Stimulated activated CD8-positive, alpha-beta memory T cell treated with anti-CD3 and anti-CD28 coated beads, Interleukin-7, amount 100 ng/mL, for 24 hours (primary cell): ENCODE measurements around the gene TPMT.

Experiments used
- DNase-seq: peaks from one replicate; pipeline ENCODE4 v3.0.0-alpha.2; 2020; ENCODE audit warnings: low read depth

The TPMT gene

DNA sequence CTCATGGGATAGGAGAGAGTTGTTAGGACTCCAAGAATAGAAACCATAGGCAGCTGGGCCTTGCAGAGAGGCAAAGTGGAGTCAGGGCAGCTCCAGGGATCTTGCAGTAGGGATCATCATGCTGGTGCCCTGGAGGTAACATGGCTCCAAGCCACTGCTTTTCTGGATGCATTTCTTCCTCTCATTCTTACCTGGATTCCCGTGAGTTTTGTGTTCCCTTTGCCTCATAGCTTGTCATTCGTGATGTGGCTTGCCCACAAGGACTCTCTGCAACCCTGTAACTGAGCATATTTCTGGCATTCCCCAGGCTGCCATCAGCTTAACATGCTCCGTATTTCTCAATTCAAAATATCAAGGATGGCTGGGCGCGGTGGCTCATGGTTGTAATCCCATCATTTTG is 37.7 kb downstream of the TPMT start:
- DNase-seq: no peak

DNA sequence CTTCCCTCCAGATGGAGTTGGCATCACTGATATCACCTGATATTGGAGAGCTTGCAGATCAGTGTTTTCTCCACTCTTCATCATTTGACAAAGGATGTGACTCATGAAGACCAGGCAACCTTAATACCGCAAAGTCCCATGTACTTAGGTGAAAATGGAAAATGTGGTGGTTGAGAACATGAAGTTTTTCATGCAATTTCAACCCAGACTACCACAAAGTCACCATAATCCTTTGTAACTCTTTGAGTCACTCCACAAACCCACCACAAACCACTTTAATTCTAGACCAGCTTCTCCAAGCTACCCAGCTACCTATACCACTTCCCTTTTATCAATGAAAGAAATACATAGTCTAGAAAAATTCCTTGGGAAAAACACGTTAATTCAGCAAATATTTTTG is 39.5 kb downstream of the TPMT start:
- no peak for DNase-seq

DNA sequence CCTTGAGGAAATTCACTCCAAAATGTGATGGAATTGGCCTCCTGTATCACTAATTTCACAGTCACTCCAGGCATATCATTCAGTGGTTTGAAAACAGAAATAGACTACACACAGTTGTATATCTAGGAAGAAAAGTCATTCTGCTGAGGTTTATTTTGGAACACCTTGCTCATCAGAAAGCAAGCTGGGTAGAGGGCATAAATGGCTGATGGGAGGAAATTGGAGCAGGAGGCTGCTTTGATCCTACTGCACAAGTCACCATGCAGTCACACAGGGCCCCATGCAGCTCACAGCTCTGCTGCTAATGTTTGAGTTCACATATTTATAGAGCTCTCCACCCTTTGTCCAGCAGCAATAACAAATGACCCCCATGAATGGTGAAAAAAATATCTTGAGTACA is 44.7 kb downstream of the TPMT start:
- no peak for DNase-seq

DNA sequence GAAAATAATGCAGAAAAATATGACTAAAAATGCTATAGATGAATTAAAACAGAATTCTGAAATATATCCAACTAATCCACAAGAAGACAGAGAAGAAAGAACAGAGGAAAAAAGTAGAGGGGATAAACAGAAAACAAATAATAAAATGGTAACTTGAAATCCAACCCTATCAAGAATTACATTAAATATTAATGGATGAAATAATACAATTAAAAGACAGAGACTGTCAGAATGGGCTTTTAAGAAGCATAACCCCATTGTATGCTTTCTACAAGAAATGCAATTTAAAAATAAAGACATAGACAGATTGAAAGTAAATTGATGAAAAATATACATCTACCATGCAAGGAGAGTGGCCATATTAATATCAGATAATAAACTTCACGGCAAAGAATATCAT is 47.8 kb downstream of the TPMT start:
- no peak for DNase-seq

DNA sequence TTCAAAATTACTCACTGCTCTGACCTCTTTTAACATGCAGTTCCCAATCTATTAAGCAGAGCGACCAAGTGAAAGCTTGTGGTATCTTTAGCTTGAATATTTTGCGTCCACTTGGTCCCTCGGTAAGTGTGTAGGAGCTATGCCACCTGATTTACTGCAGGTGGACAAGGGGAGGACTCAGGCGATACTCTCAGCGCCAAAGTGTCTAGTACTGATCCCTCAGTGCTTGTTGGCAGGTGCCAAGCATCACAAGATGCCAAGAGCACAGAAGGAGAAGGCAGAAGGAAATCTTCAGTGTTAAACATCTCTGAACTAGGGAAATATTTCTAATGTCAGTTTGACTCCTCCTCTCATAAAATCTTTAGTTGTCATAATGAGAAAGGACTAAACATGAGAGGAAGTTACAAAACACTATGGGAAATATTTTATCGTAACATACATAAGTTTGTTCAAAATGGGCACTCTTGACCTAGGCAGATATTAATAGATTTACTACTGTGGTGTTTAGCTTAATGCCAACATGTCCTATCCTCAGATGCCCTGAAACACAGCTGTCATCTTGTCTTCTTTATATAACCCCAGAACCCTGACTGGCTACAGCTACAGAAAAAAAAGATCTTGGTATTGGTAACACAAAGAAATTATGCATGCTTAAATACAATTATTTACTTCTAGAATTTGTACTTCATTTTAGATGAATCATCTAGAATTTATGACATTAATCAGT is 51.9 kb downstream of the TPMT start:
- no peak for DNase-seq

DNA sequence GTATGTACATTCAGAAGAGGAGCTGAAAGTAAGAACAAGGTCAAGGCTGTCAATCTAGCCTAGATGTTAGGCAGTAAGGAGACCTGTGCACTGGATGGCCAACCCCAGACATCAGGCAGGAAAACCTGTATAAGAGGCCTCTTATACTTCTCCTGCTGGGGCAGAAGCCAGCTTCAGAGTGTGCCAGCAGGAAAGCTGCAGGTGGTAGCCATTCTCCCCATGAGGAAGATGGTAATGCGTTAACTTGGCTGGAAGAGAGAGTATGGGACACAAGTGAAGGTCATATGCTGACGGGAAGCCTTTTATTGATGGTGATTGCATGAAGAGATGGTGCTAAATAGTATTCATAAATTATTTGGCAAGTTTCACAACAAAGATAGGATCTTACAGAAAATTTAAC is 53.0 kb downstream of the TPMT start:
- no peak for DNase-seq

DNA sequence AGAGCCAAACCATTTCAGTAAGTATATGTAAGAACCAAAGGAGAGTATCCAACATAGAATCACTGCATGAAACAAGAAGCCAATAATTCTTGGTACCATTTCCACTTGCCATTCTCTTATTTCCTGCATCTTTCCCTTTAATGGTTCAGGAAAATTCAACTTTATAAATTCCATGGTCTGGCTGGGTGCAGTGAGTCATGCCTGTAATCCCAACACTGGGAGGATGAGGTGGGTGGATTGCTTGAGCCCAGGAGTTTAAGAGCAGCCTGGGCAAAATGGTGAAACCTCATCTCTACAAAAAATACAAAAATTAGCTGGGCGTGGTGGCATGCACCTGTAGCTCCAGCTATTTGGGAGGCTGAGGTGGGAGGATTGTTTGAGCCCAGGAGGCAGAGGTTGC is 53.6 kb downstream of the TPMT start:
- no peak for DNase-seq

DNA sequence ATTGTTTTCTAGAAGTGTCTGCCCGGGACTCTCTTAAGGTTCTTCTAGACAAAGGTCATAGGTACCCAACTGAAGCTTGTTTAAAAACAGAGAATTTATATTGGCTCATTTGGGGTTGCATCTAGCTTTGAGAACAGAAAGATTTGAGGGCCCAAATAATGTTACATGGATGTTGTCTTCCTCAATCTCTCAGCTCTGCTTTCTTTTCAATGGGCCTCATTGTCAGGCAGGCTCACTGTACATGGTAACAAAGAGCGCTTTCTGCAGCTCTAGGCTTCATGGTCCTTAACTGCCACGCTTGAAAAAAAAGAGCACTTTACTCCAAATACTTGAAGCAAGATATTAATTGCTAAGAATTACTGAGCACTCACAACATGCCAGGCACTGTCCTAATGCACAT is 54.6 kb downstream of the TPMT start:
- DNase-seq: no peak

DNA sequence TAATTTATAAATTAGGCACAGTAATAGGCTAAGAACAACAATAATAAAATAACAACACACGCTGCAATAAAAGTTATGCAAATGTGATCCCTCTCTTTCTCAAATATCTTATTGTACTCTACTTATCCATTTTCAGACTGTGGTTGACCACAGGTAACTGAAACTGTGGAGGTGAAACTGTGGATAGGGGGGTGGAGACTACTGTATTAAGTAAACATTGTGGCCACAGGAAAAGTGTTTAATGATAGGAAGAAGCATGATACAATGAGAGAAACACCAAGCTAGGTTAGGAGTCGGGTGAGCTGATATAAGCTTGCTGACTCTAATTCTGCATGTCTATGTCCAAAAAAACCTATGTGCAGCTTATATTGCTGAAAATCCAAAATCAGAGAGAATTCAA is 55.4 kb downstream of the TPMT start:
- DNase-seq: no peak

DNA sequence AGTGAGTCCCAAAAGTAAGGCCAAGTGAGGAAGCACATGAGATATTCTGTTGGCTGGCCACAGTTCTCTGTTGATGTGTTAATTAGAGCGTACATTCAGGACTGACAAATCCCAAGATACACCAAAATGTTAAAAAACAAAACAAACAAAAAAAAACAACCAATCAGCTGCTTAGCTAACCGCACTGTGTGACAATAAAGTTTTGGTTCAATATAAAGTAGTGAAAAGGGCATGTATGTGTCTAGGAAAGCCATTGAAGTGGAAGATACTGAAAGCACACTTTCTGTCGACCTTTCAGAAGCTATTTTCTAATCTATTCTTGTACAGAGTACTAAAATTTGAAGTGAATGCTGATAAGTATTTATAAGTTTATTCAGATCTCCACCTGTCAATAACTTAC is 58.5 kb downstream of the TPMT start:
- no peak for DNase-seq

DNA sequence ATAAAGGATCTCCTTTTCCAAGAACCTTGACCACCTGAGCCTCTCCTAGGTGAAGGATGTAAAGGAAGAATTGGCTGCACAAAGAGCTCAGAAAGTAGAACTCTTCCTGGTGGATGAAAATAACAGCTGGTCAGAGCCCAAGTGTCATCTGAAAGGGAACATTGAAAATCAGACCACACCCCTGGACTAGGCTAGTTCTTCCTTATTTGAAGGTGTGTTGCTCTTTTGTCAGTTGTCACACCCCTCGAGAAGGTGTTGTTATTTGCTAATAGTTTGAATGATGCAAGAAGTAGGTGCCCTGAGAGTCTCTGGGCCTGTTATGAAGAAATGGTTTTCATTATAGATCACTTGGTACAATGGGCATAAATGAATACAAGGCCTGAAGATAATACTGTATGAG is 63.5 kb downstream of the TPMT start:
- DNase-seq: no peak

DNA sequence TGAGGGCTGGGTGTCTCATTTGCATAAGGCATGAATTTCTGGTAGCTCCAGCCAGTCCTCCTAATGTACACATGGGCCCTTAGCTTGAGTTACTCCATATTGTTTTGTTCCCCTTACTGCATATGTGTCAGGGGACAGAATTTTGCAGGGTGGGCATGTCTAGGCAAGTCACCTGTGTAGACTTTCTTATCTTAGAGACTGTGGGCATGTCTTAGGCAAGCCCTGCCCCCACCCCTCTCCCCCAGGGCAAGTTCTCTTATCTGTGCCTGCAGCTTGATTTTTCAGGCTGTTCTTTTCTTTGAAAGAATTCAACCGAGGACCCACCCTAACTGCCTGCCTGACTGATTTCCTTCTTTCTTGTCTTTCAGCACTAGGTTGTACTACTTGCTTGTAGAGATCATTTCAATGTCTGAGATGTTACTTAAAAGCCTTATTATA is 64.5 kb downstream of the TPMT start:
- DNase-seq: no peak

DNA sequence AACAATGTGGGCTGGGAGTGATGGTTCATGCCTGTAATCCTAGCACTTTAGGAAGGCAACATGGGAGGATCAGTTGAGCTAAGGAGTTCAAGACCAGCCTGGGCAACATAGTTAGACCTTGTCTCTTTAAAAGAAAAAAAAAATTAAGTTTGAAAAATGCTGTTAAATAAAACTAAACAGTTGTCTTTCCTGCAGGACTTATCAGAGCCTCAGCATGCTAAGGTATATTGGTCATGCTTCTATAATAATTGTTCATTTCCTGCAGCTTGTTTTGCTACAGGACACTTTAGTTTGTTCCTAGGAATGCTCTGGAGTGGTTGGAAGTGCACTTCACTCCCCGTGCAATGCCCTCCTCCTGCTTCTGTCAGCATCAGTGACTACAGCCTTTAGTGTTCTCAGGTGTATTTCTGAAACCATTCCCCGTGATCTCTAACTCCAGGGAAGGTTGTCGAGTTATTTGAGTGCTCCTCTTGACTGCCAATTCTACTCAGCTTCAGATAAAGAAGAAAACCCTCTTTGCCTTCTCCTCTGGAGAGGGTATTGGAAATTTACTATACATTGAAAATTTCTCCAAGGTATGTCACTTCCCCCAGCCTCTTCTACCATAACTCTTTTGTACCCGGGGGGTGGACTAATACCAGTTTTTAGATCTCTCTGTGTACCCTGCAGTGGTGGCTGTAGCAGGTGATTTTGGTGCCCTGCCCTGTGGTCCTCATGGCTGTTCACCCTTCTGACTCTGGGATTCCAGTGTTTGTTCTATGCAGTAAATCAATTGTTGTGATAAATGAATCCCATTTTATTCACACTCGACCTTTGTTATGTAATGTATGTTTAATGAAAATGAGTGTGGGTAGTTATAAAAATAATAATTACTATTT is 66.2 kb downstream of the TPMT start:
- DNase-seq: no peak

DNA sequence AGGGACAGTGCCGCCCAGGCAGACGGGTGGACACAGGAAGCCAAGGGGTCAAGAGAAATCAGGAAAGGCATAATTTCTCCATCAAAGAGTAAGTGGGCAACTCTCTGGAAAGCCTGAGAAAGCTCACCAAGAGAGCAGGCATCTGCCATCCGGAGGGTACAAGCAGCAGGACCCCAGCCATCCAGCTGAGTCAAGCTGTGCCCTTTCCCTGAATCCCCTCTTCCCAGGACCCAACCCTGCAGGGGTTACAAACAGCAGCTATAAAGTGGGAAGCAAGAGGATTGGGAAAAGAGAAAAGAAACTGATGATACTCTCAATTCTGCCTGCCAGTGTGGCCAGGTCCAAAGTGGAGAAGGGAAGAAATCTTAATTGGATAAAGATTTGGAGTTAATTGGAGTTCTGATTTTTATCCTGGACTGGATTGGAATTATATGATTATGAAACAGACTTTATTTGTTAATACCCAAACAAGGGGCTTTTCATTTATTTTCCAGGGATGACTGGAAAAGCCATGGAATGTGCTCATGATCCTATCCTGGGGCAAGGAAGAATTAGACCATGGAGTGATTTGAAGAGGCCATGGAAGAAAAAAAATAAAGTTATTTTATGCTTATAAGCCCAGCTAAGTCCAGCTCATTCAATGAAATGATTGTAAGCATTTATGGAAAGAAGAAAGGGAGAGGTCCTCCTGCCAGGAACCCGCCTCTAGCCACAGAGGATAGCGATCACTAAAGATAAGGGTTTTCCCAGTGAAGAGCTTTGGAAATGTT is 67.3 kb downstream of the TPMT start:
- no peak for DNase-seq

DNA sequence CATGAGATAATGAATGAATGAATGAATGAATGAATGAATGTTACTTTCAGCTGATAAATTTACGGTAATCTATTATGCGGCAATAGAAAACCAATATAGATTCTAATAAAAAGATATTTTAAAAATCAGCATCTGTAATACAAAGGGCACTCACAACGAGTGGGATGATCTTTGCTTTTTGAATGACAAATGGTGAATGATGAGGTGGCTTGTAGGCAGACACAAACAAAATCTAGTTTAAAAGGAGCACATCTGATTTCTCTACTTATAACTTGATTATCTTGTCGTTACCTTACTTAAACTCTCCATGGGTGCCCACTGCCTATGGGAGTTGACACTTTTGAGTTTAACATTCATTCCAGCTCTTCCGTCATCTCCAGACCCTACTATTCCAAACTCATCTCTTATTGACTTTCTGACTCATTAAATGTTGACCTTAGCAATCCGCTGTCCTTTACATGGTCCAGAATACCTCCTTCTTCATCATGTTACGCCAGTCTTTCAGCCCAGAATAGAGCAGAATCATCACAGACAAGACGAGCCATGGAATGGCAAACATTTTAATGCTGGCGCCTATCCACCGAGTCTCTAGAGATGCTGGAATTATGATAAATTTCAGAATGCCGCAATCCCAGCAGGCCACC is 73.7 kb downstream of the TPMT start:
- no peak for DNase-seq

DNA sequence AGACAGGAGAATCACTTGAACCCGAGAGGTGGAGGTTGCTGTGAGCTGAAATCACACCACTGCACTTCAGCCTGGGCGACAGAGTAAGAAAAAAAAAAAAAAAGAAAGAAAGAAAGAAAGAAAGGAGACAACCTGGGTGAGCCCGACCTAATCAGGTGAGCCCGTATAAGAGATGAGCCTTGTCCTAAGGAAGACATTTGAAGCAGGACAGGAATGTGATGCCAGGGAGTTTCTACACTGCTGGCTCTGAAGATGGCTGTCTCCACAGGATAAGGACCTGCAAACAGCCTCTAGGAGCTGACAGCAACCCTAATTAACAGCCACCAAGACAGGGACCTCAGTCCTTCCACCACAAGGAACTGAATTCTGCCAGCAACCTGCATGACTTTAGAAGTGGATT is 74.3 kb downstream of the TPMT start:
- no peak for DNase-seq

DNA sequence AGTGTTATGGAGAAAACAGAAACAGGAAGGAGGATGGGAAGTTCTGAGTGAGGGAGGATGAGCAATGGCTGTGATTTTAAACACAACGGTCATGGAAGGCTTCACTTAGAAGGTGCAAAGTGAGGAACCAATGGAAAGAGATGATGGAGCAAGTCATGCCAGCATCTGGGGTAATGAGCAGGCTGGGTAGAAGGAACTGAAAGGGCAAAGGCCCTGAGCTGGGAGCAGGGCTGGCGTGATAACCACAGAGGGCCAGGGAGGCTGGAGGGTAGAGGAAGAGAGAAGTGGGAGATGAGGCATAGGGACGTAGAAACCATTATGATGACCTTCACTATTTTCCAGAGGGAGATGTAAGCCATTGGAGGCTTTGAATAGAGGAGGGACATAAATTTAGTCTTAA is 76.0 kb downstream of the TPMT start:
- DNase-seq: no peak
